Hepatocyte (in vitro differentiated cells): ENCODE measurements around the gene PCNX3.

Experiments used
- EZH2 ChIP-seq: fragments of 200-600 bp; sonication (generic); IDR thresholded peaks from 2 replicates; pipeline ENCODE4 v1.6.1; 2016; ENCODE audit warnings: antibody characterized with exemption, mild to moderate bottlenecking, borderline replicate concordance
- EZH2phosphoT487 ChIP-seq: fragments of 200-600 bp; sonication (generic); IDR thresholded peaks from one replicate; pipeline ENCODE4 v1.6.1; 2018; ENCODE audit warnings: antibody characterized with exemption, mild to moderate bottlenecking, low read depth, moderate library complexity; ENCODE audit not compliant: unreplicated experiment, severe bottlenecking
- TF ChIP-seq, protein P1 (sequence below): fragments of 200-600 bp; sonication (generic); IDR thresholded peaks from 2 replicates; pipeline ENCODE4 v1.5.1; 2016; ENCODE audit warnings: antibody characterized with exemption, mild to moderate bottlenecking; ENCODE audit not compliant: poor library complexity

DNA sequence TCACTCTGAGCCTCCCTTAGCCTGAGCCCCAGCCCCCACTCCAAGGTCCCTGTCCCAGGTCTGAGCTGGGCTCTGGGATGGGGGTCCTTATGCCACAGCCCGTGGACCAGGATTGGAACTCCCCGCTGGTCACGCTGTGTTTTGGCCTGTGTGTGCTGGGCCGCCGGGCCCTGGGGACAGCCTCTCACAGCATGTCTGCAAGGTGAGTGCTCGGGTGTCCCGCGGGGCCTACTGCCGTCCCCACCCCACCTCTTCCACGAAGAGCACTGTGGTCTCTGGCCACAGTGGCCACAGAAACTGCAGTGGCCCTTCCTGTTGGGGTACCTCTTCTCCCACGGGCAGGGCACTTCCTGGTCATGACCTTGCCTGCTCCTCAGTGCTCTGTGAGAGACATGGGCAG lies 18.9 kb downstream of the PCNX3 start:
- TF ChIP-seq, protein P1, sequence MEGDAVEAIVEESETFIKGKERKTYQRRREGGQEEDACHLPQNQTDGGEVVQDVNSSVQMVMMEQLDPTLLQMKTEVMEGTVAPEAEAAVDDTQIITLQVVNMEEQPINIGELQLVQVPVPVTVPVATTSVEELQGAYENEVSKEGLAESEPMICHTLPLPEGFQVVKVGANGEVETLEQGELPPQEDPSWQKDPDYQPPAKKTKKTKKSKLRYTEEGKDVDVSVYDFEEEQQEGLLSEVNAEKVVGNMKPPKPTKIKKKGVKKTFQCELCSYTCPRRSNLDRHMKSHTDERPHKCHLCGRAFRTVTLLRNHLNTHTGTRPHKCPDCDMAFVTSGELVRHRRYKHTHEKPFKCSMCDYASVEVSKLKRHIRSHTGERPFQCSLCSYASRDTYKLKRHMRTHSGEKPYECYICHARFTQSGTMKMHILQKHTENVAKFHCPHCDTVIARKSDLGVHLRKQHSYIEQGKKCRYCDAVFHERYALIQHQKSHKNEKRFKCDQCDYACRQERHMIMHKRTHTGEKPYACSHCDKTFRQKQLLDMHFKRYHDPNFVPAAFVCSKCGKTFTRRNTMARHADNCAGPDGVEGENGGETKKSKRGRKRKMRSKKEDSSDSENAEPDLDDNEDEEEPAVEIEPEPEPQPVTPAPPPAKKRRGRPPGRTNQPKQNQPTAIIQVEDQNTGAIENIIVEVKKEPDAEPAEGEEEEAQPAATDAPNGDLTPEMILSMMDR = no peak
- TF ChIP-seq EZH2 (no peak), EZH2phosphoT487 (no peak)
